ENCODE results near the gene LRRC8C. TPM values are rescaled to one million over a fixed set of nuclear protein-coding genes. Genes with fewer than 3 reads are reported as not detected.
"Not testable (repeated sequence)": the region's sequence is repeated elsewhere in the genome, so short reads cannot be mapped to it uniquely, and the experiment has no call there.

Gene LRRC8C
- polyA plus RNA-seq (ENCODE audit: insufficient read length in 3 of 3) = 1 to 10 TPM; 6.0 to 7.0 (median 6.6) TPM
- long read RNA-seq, donor 1, full-length matches to known transcripts = 3 of 3 reads
- long read RNA-seq, donor 1, partial matches to known transcripts = 0 of 3 reads
- long read RNA-seq, donor 1, other reads (novel, unspliced or antisense) = 0 of 3 reads
- long read RNA-seq, donor 2, full-length matches to known transcripts = 6 of 6 reads
- long read RNA-seq, donor 2, partial matches to known transcripts = 0 of 6 reads
- long read RNA-seq, donor 2, other reads (novel, unspliced or antisense) = 0 of 6 reads
- long read RNA-seq, donor 3, full-length matches to known transcripts = 1 of 1 reads
- long read RNA-seq, donor 3, partial matches to known transcripts = 0 of 1 reads
- long read RNA-seq, donor 3, other reads (novel, unspliced or antisense) = 0 of 1 reads
- long read RNA-seq, donor 4, full-length matches to known transcripts = 1 of 1 reads
- long read RNA-seq, donor 4, partial matches to known transcripts = 0 of 1 reads
- long read RNA-seq, donor 4, other reads (novel, unspliced or antisense) = 0 of 1 reads
- long read RNA-seq, donor 5 = 0 reads
- long read RNA-seq, donor 6, full-length matches to known transcripts = 2 of 2 reads
- long read RNA-seq, donor 6, partial matches to known transcripts = 0 of 2 reads
- long read RNA-seq, donor 6, other reads (novel, unspliced or antisense) = 0 of 2 reads
- long read RNA-seq, donor 7, full-length matches to known transcripts = 4 of 4 reads
- long read RNA-seq, donor 7, partial matches to known transcripts = 0 of 4 reads
- long read RNA-seq, donor 7, other reads (novel, unspliced or antisense) = 0 of 4 reads
- long read RNA-seq, donor 8, full-length matches to known transcripts = 3 of 3 reads
- long read RNA-seq, donor 8, partial matches to known transcripts = 0 of 3 reads
- long read RNA-seq, donor 8, other reads (novel, unspliced or antisense) = 0 of 3 reads
- long read RNA-seq, donor 9, full-length matches to known transcripts = 8 of 8 reads
- long read RNA-seq, donor 9, partial matches to known transcripts = 0 of 8 reads
- long read RNA-seq, donor 9, other reads (novel, unspliced or antisense) = 0 of 8 reads
- long read RNA-seq, donor 10, full-length matches to known transcripts = 3 of 3 reads
- long read RNA-seq, donor 10, partial matches to known transcripts = 0 of 3 reads
- long read RNA-seq, donor 10, other reads (novel, unspliced or antisense) = 0 of 3 reads
- long read RNA-seq, donor 11, full-length matches to known transcripts = 2 of 2 reads
- long read RNA-seq, donor 11, partial matches to known transcripts = 0 of 2 reads
- long read RNA-seq, donor 11, other reads (novel, unspliced or antisense) = 0 of 2 reads
- long read RNA-seq, donor 12, full-length matches to known transcripts = 3 of 3 reads
- long read RNA-seq, donor 12, partial matches to known transcripts = 0 of 3 reads
- long read RNA-seq, donor 12, other reads (novel, unspliced or antisense) = 0 of 3 reads
- long read RNA-seq, donor 13, full-length matches to known transcripts = 1 of 1 reads
- long read RNA-seq, donor 13, partial matches to known transcripts = 0 of 1 reads
- long read RNA-seq, donor 13, other reads (novel, unspliced or antisense) = 0 of 1 reads
- long read RNA-seq, donor 14 = 0 reads
- long read RNA-seq, donor 15, full-length matches to known transcripts = 2 of 2 reads
- long read RNA-seq, donor 15, partial matches to known transcripts = 0 of 2 reads
- long read RNA-seq, donor 15, other reads (novel, unspliced or antisense) = 0 of 2 reads
- long read RNA-seq, donor 16, full-length matches to known transcripts = 4 of 4 reads
- long read RNA-seq, donor 16, partial matches to known transcripts = 0 of 4 reads
- long read RNA-seq, donor 16, other reads (novel, unspliced or antisense) = 0 of 4 reads

DNA sequence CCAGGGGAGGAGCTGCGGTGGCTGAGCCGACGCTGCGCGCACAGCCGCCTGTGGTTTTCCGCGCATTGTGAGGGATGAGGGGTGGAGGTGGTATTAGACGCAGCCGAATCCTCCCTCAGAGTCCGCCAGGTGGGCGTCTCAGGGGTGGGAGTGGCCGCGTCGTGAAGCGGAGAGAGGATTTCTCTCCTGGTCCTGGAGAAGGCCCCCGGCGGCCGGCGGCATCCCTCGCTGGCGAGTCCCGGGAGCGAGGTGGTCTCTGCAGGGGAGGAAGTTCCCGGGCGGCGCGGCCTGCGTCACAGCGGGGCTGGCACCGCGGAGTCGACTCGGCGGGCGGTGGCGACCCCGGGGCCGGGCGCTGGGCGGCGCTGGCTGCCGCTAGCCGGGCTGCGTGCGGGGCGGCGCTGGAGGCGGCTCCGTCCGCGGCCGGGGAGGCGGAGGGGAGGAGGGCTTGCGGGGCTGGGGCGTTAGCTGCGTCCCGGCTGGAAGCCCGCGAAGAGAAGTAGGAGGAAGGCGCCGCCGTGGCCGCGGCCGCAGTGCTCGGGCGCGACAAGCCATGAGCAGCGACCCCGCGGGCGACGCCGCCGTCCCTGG is at the start of gene LRRC8C:
LRRC8C (plus strand) TSS at position 464 of the 591 bp plus-strand sequence. CDS start 53,354 bp downstream, outside the sequence.
- peak; percentile 83 for DNase-seq

DNA sequence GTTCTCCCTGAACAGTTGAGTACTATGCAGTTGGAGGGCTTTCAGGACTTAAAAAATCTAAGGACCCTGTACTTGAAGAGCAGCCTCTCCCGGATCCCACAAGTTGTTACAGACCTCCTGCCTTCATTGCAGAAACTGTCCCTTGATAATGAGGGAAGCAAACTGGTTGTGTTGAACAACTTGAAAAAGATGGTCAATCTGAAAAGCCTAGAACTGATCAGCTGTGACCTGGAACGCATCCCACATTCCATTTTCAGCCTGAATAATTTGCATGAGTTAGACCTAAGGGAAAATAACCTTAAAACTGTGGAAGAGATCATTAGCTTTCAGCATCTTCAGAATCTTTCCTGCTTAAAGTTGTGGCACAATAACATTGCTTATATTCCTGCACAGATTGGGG is 48.7 kb upstream of the LRRC8C start:
- no peak for DNase-seq

DNA sequence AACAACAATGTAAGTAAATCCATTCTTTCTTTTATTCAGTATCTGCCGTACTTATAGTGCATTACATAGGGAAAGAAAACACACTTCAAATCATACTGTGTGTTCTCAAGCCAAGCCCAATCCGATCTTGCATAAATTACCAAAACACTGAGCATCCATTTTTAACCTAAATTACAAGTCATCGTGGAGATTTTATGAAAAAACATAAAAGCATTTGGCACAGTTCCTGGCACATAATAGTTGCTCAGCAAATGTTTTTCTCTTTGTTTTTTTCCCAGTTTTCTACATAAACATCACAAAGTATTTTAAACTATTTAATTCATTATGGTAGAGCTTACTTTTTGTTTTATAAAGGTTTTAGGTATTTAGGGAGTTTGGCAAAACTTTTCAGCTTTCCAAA is 48.1 kb upstream of the LRRC8C start:
- DNase-seq = no peak

DNA sequence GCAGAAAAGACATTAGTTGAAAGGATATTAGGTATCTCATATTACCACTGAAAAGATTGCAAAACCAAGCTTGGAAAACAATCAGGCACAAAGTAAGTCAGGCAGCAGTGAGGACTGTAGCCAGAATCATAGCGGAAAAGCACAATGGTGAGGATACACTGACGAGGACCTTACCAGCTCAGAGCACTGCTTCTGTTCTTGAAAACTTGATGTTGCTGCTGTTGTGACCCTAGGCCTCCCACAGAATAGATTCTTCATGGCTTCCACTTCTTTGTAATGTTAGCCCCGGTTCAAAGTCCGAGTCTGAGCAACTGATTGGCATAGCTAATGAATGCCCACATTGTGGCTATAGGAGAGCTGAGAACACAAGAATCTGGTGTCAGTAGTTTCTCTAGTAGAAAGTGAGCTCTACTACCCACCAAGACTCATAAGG is 45.2 kb upstream of the LRRC8C start:
- DNase-seq = no peak

DNA sequence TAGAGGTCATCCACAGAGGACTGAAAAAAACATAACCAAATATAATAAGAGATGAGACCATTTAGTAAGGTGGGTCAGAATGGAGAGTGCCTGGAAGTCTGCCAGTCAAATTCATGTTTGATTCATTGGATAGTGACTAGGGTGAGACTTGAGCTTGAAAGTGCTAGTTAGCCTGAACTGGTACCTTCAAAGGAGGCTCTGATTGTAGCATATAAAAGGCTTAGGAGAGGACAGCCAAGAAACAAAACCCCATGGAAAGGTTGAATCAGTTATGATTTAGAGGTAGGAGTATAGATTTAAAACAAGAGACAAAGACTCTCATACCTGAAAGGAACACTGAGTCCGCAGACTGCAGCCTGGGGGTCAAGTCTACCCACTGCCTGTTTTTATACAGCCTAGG is 44.4 kb upstream of the LRRC8C start:
- no peak for DNase-seq

DNA sequence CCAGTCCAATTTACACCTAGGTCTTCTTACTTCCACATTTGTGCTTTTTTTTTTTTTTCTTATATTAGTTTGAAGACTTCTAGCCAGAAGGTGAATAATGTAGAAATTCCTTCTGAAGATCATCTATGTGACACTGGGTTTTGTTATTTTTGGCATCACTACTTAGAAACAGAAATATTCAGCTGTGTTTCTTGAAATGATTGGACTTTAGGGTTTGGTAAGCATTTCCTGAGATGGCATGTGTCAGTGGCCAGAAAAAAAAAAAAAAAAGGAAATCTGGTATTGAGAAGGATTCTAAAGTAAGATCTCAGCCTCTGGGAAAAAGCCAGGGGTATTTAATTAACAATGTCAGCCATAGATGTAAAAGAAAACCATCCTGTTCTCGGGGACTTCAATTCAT is 43.4 kb upstream of the LRRC8C start:
- no peak for DNase-seq

DNA sequence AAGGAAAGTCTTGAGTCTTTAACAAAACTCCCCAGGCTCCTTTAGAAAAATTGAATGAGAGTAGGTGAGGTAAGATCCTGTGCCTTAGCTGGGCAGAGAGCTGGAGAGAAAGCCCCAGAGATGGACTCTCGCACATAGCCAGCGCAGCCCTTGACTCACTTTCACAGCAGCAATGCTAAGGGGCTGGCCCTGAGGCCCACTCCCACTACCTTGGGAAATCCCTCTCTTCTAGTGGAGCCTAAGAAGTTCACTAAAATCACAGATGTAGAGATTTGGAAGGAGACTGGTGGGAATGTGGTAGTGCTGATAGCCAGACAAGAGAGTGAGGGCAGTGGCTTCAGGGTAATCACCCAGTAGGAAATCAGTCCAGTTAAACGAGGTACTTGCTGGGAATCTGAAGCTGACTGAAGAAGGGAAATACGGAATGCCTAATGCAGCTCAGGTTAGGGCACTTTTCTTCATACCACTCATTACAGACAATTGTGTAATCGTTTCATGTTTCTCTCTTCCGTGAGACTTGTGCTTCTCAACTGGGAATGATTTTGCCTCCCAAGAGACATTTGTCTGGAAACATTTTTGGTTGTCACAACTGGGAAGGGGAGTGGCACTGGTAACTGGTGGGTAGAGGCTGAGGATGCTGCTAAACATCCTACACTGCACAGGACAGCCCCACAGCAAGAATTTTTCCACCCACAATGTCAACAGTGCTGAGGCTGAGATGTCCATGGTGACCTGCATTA is 42.4 kb upstream of the LRRC8C start:
- DNase-seq = no peak

DNA sequence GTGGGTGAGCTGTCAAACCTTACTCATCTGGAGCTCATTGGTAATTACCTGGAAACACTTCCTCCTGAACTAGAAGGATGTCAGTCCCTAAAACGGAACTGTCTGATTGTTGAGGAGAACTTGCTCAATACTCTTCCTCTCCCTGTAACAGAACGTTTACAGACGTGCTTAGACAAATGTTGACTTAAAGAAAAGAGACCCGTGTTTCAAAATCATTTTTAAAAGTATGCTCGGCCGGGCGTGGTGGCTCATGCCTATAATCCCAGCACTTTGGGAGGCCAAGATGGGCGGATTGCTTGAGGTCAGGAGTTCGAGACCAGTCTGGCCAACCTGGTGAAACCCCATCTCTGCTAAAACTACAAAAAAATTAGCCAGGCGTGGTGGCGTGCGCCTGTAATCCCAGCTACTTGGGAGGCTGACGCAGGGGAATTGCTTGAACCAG is 40.0 kb upstream of the LRRC8C start:
- not testable (repeated sequence) for DNase-seq

DNA sequence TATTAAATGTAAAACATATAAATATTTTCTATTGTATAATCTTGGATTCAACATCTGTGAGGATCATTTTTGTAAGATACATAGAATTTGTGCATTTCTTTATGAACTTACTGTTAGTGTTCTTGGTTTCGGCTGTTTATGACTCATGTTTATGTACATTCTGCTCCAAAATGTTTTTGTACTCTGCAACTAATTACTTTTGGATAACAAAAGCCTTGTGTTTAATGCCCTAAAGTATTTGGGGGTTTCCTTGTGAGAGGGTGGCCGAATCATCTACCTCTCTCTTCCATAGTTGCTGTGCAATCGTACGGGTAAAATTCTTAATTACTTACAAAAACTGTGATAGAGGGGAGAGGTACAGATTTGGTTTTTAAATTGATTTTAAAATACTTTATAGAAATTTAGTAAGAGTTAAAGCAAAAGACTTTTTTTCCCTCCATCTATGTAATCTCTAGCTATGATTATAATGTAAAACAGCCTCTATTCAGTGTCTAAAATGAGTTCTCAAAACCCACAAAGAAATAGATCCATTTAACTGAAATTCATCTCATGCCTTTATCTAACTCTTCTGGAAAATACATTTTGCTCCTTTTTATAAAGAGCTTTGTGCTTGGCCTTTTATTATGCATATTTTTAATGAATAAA is 38.7 kb upstream of the LRRC8C start:
- DNase-seq = no peak

DNA sequence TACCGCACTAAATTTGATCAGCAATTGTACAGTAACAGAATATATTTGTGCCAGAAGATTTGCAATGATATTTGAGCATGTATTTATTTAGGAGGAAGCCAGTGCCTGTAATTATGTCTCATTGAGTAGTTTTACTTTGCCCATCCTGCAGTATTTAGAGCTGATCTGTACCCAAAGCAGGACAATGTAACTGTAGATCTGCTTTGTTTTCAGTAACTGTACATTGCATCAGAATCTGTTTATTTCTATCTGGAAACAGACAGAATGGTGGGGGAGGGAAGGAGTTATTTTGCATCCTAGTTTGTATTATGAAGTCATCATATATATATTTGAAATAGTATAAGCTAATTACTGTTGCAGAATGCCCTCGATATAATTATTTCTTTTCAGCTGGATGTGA is 36.2 kb upstream of the LRRC8C start:
- no peak for DNase-seq

DNA sequence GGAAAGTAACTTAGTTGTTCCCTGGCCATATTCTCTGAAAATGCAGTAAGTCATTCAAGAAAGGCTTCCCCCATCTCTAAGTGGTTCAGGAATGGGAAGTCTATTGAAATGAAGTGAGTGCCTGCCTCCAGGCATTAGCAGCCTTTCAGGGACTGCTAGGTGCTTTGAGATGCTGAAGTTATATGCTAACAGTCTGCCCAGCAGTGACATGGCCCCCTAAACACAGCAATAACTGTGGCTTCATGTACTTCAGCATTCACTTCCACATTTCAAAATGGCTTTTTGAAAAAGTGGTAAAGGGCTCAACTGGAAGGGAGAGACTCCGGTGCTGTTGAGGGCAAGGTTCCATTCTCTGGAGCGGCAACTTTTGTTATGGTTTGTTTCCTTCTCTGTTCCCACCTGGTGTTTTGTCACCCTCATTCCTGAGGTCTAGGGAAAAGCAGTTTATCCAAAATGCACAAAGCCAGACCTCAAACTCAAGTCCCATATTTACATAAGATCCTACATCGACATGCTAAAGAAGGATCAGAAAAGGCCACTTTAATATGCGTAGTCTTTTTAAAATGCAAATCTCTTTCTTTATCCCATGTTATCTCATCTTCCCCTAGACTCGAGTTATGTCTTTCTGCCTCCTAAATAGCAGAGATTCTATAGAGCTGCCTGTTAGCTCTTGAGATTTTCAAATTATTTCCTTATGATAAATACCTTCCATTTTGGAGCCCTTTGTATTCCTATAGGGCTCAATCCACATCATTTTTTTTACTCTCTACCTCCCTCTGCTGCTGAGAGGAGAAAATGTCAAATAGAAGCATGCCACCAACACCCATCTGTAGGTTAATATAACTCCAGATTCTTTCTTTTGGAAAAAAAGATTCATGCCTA is 34.2 kb upstream of the LRRC8C start:
- DNase-seq = peak; percentile 33

DNA sequence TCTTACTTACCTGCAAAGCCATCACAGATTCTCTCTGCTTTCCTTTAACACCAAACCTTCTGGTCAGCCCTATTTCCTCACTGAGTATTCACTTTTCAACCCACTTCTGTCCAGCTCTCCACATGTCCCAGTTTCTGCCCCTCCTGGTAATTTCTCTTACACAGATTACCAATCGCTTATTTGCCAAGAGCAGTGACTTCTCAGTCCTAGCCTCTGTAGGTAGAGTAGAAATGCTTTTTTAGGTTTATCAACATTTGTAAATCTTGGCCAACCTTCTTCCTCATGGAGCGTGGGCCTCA is 33.6 kb upstream of the LRRC8C start:
- no peak for DNase-seq

DNA sequence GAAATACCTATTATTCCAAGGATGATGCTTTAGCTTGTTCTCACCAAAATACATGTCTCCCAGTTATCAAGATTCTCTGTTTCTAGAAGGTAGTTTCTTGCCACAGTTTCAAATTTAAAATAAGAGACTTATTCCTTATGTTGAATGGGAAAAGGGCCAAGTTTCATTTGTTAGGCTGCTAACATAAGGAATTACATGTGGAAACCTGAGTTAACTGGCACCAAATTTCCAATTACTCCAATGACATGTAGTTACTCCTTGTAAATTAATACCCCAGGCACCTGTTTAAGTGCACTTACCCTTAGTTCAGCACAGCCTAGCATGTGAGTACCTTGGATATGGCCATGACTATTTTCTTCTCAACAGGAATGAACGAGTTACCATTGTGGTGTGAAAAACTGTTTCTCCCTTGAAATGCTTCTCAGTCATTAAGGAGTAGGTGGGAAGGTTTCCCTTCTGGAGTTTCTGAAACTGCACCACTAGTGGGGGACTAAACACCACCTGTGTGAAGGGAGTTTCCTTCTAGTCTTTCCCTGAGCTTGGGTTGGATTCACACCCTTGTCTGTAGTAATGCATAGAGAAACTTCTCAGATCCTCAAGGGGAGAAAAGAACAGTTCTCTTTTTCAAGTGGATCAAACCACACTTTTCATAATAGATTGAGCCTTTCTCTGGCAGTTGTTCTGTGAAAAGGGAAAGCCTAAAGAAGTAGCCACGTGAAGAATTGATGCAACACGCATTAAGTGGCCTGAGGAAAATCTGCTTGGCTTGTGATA is 32.3 kb upstream of the LRRC8C start:
- DNase-seq = no peak

DNA sequence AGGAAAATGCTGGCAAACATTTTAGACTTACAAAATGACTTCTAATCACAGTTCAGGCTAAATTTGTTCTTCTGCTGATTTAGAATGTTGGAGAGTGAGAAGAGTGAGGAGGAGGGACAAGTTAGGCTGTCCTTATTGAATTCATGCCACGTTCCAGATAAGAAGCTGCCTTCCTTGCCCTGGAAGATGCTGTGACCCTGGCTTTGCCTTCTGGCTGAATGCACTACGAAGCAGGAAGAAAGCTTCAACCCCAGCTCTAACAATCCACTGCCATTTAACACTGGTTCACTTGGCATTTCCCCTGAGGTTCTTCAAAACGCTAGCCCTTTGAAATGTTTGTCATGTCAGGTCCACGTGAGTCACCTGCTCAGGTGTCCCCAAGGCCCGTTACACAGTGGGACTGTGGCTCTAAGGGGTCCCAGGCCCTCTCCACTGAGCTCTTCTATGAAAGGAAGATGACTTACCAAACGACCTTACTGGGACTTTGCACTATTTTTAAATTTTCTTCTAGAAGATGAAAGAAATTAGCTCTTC is 30.0 kb upstream of the LRRC8C start:
- no peak for DNase-seq

DNA sequence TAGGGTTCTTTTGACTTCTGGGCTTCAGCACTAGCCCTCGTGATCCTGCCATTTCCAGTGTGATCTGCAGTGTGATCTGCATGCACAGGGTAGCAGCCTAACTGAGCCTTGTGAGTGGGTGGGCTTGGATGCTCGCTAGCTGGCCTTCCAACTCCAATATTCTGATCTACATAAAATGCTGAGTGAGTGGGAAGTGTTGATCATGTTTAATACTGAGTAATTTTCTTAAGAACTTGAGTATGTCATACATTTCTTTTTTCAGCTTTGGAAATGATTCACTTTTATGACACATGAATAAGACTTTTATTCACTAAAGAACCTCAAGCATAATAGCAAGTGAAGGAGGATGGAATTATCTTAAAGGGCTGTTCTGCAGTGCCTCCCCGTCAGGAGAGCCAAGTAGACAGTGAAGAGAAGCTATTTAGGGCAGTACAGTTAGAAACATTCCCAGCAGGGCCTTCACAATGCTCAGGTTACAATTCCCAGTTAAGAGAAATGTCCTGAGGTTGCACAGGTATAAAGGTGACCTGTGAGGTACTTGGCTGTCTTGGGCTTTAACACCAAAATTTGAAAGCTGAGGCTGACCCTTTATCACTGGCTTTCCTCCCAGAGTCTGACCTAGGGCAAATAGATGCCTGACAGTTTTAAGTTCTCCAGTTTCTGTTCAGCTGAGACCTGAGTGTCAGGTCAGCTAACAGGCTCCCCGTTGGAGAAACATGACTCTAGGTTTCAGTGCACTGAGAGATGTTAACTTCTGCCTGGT is 29.1 kb upstream of the LRRC8C start:
- DNase-seq = no peak

DNA sequence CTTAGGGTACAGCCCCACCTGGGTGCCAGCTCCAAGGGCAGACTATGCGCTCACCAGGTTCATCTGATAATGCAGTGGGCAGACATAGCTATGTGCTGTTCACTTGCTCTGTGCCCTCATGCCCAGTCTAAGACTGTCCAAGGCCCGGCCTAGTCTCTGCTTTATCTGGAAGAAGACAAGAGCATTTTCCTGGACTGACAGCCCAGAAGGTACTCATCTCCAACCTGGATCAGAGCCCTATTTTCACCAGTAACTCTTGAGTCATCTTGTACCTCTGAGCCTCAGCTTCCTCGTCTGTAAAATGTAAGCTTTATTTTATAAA is 28.5 kb upstream of the LRRC8C start:
- no peak for DNase-seq
